Activated CD8-positive, alpha-beta memory T cell treated with anti-CD3 and anti-CD28 coated beads for 36 hours (primary cell): Measurements from ENCODE around the gene RPL15. TPM values are rescaled to one million over a fixed set of nuclear protein-coding genes. Genes with fewer than 3 reads are reported as not detected.
"Not testable (repeated sequence)": the region's sequence is repeated elsewhere in the genome, so short reads cannot be mapped to it uniquely, and the experiment has no call there.

Experiments used
- CTCF ChIA-PET: fragments of 350-600 bp; sonication (Branson Sonifier 250); formaldehyde crosslinking; loops from one replicate; lab custom pipeline; 2021; ENCODE audit warnings: antibody characterized with exemption; lab: Charles Lee
- POLR2A ChIA-PET: fragments of 350-600 bp; sonication (Branson Sonifier 250); formaldehyde crosslinking; loops from one replicate; lab custom pipeline; 2021; ENCODE audit warnings: antibody characterized with exemption; lab: Charles Lee
- total RNA-seq, 2 experiments: library from RNA; stranded (reverse); gene quantifications; one replicate each; pipeline ENCODE4 v1.2.3, GENCODE V29; 2021

Gene RPL15
- 1,000 to 10,000 TPM; 2,264 to 2,317 TPM for total RNA-seq

DNA sequence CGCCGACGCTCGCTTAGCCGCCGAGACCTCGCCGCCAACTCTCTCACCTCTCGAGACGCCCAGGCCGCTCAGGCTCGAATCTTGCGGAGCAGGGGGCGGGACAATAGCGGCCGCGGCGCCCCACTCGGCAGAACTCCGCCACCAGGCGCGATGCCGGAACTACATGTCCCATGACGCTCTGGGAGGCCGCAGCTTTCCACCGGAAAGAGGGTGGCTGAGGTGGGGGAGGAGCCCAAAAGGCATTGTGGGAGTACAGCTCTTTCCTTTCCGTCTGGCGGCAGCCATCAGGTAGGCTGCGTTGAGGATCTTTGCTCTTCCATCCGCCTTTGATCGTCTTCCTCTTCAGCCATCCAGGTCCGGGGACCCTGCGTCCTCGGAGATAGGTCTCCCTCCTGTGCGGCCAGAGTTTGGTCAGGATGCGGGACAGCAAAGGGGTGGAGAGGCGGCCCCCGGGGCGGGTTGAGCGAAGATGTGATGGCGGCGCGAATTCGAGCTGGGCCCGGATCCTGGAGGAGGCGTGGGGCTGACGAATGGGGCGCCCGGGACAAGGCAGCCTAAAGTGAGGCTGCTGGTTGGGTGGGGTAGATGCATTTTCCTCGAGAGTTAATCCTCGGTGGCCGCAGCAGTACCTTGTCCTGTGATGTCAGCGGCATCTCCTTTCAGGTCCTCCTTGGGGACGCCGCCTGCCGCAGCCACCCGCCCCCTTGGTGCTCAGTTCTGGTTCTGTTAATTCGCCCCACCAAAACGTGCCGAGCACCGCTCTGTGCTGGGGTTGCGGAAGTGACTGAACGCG is at the start of gene RPL15, which contains the start of gene NKIRAS1:
RPL15 (plus strand) TSS at position 247 of the 793 bp plus-strand sequence. CDS start 728 bp downstream, outside the sequence.
NKIRAS1 (minus strand) TSS at position 105 of the 793 bp plus-strand sequence. CDS start 6,086 bp downstream, outside the sequence.
- CTCF ChIA-PET: interaction anchor here (1.0 to 2.1 kb wide), 2 partner anchors 25 to 28 kb away, joined by 3 to 5 read pairs; no protein-coding TSS in a partner anchor

DNA sequence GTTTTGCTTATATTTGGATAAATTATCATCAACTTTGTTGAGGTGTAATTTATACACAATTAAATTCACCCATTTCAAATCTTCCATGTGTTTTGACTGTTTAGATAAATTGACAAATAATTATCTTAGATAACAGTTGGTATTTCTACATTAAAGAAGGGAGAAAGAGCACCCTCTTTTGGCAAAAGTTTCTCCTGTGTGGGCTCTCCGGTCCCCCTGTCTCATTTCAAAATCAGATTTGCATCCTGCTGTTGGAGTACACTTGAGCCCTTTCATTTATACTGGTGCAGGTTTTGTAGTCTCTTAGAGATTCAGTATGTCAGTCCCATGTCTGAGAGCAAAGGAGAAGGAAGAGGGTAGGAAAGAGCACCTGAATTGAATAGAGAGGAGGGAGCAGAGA is 49.5 kb upstream of the RPL15 start:
- ChIA-PET CTCF (no interaction called here), POLR2A (no interaction called here)

More for the DNA sequence above, at the start of gene RPL15, which contains the start of gene NKIRAS1:
- POLR2A ChIA-PET: interaction anchor here (0.5 to 2.9 kb wide), 17 partner anchors 8 to 156 kb away, joined by 3 to 19 read pairs (median 3); no protein-coding TSS in a partner anchor

DNA sequence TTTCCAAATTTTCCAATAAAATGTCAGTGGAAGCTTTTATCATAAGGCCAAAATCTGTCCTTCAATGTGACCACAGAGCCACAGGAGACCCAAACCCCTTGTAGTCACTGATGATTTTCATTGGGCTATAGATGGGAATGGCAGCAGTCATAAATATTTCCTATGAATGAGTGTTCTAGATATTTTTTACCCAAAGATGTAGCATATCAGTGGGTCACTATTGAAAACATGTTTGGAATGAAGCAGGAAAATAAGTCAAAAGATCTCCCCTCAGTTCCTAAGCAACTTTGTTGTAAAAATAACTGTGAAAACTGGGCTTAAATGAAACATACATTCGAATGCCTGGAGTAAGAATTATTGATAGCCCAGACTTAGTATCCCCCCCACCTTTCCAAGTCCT is 49.1 kb upstream of the RPL15 start:
- ChIA-PET CTCF (no interaction called here), POLR2A (no interaction called here)

DNA sequence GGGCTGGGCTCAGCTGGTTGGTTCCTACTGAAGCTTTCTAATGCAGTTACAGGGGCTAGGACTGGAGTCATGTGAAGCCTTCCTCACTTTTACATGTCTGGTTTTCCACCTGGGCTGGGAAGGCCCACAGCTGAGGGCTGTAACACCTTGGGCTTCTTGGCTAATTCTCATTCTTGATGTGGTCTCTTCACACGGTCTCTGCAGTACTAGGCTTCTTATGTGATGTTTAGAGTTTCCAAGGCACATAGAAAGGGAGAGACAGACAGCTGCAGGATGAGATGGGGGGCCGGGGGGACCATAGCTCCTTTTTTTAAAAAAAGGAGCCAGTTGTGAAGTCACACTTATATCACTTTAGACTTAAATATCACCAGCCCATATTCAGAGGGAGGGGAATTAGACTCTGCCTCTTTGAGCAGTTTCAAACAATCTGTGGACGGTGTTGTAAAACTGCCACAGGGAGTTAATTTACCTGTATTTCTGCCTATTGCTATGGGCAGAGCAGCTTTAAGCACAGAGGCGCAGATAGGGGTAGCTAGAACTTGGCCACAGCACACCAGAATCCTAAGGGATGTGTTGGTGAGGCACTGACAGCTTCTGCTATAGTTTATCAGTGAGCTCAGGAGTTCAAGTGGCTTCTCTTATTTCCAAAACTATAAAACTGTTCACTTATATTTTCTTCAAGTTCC is 46.8 kb upstream of the RPL15 start:
- POLR2A ChIA-PET: no interaction called here
- CTCF ChIA-PET: interaction anchor here (1.0 kb wide), 1 partner anchor 79 kb away, joined by 3 read pairs; no protein-coding TSS in a partner anchor

DNA sequence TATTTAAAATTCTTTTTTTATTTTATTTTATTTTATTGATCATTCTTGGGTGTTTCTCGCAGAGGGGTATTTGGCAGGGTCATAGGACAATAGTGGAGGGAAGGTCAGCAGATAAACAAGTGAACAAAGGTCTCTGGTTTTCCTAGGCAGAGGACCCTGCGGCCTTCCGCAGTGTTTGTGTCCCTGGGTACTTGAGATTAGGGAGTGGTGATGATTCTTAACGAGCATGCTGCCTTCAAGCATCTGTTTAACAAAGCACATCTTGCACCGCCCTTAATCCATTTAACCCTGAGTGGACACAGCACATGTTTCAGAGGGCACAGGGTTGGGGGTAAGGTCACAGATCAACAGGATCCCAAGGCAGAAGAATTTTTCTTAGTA is 46.3 kb upstream of the RPL15 start:
- POLR2A ChIA-PET: not testable (repeated sequence)
- CTCF ChIA-PET: interaction anchor here (1.0 kb wide), 1 partner anchor 79 kb away, joined by 3 read pairs; no protein-coding TSS in a partner anchor

DNA sequence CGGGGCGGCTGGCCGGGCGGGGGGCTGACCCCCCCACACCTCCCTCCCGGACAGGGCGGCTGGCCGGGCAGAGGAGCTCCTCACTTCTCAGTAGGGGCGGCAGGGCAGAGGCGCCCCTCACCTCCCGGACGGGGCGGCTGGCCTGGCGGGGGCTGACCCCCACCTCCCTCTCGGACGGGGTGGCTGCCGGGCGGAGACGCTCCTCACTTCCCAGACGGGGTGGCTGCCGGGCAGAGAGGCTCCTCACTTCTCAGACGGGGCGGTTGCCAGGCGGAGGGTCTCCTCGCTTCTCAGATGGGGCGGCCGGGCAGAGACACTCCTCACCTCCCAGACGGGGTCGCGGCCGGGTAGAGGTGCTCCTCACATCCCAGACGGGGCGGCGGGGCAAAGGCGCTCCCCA is 45.6 kb upstream of the RPL15 start:
- POLR2A ChIA-PET, CTCF ChIA-PET: not testable (repeated sequence)

DNA sequence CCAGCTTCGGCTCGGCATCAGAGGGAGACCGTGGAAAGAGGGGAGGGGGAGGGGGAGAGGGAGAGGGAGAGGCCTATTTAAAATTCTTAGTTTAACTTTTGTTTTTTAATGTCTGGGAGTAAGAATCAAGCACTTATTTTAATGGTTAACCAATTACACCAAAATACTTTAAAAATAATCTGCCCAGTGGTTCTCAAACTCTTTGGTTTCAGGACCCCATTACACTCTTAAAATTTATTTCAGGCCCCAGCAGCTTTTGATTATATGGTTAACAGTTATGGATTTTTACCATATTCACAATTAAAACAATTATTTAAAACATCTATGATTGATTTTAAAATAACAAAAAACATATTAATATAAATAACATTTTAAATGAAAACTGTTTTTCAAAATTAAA is 44.6 kb upstream of the RPL15 start:
- CTCF ChIA-PET: no interaction called here
- POLR2A ChIA-PET: no interaction called here

DNA sequence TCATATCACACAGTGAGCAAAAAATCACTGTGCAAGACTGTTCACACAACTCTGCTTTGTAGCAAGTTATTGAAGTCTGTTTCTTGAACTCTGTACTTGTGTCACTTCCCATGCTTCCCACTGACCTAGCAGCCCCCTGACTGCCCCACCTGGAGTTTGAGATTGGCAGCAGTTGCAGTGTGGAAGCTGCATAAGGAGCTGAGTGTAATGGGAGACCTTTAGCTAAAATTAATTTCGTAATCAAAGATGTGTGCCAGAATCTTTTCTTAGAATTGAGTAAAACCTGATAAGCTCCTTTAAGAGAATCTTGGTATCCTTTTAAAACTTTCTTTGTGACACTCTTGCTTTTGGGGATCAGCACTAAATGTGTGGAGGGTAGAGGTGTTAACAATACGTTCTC is 43.0 kb upstream of the RPL15 start:
- ChIA-PET CTCF (no interaction called here), POLR2A (no interaction called here)

DNA sequence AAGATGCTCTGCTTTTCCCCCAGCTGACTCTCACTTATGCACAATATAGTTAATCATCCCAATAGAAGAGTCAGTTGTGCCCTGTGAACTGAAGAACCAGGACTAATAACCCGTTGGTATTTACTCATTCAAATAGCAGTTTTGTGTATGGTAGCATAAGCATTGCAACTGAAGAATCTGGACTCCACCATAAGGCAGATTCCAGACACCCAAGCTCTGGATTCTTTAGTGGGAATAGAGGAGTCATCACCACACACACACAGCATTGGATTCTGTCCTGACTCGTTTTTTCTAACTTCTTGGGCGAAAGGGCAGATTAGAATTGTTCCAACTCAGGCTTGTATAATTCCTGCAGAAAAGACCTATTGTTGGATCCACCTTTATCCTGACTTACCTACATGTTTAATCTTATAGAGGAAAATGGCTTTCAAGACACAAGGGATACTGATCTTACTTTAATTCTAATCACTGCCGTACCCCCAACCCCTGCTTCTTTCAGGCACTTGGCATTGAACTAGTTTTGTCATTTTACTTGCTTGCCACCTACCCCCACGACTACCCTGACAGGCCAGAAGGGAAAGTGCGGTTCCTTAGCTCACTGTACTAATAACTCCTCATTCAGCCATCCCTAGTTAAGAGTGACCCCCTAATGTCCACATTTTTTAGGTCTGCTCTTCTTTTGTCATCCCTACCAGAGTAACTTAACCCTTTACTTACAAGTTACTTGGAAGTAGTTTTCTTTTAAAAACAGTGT is 42.4 kb upstream of the RPL15 start:
- POLR2A ChIA-PET: no interaction called here

DNA sequence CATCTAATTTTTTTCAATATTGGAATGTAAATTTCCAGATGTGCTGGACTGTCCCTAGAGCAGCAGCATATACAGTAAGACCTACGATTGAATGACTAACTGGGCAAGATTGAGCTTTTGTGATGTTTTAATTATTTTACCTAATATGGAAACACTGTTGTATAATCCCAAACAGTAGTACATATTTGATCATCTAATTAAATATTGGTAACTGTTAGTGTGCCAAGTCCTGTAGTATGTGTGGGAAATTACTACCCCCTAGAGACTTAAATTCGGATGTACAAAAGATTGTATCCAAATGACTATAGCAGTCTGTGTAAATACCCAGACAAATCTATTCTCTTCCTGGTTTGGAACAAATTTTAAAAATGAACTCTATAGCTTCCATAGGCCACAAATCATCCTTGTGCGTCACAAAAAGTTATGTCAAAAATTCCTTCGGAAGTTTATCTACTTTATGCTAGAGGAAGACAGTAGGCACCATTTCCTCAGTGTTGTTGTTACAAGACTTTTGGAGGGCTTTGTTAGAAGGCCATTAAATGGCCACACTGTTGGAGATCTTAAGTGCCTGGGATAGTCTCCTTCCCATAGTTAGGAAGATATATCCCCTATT is 41.7 kb upstream of the RPL15 start:
- POLR2A ChIA-PET: no interaction called here
- CTCF ChIA-PET: no interaction called here

More for the DNA sequence above, 42.4 kb upstream of the RPL15 start:
- CTCF ChIA-PET: no interaction called here

DNA sequence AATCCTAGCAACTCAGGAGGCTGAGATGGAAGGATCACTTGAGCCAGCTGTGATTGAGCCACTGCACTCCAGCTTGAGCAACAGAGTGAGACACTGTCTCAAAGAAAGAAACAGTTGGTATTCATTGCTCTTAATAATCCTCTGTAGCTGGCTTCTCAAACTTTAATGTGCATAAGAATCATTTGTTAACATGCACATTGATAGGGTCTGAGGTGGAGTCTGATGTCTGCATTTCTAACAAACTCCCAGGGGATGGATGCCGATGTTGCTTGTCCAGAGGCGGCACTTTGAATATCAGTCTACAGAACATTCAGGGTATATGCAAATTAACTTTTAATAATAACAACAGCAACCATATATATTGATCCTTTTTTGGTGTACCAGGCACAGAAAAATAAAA is 40.0 kb upstream of the RPL15 start:
- POLR2A ChIA-PET: no interaction called here
- CTCF ChIA-PET: interaction anchor here (1.2 kb wide), 1 partner anchor 12 kb away, joined by 3 read pairs; no protein-coding TSS in a partner anchor

DNA sequence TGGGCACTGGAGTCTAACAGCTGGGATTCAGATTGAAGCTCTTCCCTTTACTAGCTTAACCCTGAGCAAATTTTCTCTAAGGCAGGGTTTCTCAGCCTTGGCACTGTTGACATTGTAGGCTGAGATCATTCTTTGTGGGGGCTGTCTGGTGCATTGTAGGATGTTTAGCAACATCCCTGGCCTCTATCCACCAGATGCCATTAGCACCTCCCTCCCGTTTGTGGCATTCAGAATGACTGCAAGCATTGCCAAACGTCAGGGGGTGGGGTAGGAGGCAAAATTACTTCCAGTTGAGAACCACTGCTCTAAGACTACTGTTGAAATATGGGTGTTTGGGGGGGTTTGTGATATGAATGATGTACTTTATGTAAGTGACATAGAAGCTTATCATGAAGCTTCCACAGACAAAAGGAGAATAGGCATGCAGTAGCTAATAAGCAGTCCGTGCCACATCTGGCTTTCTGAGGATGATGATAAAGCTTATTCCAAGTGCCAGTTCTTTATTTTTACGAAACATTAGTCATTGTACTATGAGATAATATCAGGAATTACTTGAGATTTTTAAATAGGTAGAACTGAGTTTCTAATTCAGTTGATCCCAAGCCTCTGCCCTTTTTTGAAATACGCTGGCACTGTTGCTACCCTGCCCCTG is 39.5 kb upstream of the RPL15 start:
- ChIA-PET POLR2A (no interaction called here), CTCF (no interaction called here)

DNA sequence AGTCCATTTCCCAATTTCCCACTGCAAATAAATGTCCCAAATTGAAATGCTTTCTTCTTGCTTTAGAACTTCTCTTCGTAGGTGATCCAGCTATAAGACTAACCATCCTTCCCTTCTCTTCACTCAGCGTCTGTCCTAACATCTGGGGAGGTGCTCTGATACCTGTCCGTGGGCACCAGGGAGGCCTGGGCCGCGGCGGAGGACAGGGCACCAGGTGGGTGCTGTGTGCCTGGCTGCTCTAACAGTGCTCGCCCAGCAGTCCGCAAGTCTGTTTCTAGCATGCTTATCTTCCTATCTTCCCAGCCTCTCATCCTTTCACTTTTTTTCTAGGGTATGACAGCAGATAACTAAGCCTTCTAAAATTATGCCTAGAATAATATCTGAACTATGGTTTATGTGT is 37.4 kb upstream of the RPL15 start:
- POLR2A ChIA-PET: no interaction called here
- CTCF ChIA-PET: no interaction called here

DNA sequence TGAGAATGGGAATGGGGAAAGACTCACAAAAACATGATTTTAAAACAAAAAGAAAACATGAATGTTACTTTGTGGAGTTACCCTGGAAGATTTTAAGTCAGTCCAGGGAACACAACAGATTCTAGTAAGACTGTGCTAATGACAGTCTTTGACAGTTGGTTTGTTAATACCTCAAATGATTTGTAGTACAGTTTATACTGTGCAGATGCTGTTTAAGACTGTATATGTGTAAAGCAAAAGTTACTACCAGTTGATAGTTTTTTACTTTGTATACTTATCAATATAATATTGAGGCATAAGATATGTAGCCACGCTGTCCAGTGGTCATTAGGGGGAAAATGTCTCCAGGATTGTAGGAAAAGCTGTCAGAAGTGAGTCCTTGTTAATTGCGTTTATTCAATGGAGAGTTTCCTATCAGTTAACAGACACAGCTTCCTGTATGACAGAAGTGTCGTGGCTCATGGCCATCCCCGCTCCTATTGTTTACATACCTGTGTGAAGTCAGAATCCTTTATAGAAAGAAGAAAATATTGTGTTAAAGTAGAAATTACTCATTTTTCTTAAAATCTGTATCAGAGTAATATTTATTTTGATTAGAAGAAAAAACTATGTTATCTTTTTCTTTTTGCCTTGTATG is 36.1 kb upstream of the RPL15 start:
- POLR2A ChIA-PET: no interaction called here
- CTCF ChIA-PET: no interaction called here

DNA sequence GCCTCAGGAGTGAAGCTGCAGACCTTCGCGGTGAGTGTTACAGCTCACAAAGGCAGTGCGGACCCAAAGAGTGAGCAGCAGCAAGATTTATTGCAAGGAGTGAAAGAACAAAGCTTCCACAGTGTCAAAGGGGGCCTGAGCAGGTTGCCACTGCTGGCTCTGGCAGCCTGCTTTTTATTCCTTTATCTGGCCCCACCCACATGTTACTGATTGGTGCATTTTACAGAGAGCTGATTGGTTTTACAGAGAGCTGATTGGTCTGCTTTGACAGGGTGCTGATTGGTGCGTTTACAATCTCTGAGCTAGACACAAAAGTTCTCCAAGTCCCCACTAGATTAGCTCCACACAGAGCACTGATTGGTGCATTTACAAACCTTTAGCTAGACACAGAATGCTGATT is 34.9 kb upstream of the RPL15 start:
- POLR2A ChIA-PET, CTCF ChIA-PET: not testable (repeated sequence)

DNA sequence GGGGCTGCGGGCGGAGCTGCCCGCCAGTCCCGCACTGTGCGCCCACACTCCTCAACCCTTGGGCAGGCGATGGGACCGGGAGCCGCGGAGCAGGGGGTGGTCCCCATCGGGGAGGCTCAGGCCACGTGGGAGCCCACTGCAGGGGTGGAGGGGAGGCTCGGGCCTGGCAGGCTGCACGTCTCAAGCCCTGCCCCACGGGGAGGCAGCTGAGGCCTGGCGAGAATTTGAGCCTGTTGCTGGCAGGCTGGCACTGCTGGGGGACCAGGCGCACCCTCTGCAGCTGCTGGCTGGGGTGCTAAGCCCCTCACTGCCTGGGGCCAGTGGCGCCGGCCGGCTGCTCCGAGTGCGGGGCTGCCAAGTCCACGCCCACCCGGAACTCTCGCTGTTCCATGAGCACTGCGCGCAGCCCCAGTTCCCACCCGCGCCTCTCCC is 34.4 kb upstream of the RPL15 start:
- ChIA-PET POLR2A (no interaction called here), CTCF (no interaction called here)

DNA sequence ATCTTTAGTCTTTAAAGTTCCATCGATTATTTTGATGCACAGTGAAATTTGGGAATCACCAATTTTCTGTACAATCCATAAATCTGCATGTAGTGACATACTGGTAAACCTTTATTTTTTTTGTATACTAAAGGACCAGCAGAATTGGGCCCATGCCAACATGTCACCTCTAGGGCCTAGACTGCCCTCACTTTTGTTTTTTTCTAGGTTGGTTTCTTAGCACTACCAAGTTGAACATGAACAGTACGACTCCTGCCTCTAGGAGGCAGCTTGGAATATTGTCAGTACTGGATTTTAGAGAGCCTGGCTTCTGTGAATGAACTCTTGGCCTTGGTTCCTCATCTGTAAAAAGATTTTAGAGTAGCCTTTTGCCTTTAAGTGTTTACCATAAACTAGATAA is 32.5 kb upstream of the RPL15 start:
- POLR2A ChIA-PET: interaction anchor here (0.7 kb wide), 1 partner anchor 571 kb away, joined by 3 read pairs; no protein-coding TSS in a partner anchor

DNA sequence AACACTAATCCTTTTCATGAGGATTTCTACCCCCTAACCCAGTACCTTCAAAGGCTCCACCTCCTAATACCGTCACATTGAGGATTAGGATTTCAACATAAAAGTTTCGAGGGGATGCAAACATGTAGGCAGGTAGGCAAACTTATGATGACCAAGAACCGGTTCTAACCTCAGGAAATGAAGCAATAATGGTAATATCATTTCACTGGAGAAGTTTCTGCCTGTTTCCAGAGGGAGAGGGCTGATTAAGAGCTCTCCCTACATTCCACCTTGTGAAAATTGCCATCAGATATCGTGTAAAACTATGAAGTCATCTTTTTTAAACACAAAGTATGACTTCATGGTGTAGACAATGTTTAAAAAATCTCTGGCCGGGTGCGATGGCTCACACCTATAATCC is 31.7 kb upstream of the RPL15 start:
- CTCF ChIA-PET: no interaction called here
- POLR2A ChIA-PET: no interaction called here

More for the DNA sequence above, 32.5 kb upstream of the RPL15 start:
- CTCF ChIA-PET: no interaction called here
